ENCODE data around the gene HADHB.
"Not testable (repeated sequence)": the region's sequence is repeated elsewhere in the genome, so short reads cannot be mapped to it uniquely, and the experiment has no call there.

HADHB gene

DNA sequence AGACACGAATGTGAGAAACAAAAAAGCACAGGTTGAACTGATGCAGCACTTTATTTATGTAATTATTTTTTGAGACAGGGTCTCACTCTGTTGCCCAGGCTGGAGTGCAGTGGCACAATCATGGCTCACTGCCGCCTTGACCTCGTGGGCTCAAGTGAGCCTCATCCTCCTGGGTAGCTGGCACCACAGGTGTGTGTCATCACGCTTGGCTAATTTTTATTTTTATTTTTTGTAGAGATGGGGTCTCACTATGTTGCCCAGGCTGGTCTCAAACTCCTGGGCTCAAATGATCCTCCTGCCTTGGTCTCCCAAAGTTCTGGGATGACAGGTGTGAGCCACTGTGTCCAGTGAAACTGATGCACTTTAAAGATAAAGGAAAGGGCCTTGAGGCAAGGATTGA, 84.3 kb downstream of the HADHB start:
- DNase-seq (ENCODE audit: low read depth in 2 of 2): not testable (repeated sequence)

DNA sequence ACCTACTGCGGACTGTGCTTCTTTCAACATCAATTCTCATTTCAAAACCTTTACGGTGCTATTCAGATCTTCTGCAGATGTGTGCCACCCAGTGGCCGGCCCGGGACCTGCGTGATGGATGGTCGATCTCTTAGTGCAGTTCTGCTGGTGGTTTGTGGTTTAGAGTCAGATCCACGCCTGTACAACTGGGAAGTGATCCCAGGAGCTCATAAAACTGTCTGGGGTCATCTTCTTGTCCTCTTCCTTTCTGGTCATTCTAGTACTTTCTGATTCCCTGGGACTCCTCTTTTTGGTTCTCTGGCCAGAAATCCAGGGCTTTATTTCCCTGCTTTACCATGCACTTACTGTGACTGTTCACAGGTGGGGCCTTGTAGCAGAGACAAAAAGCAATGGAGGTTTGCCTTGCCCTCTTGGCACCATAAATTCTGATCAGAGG, 85.4 kb downstream of the HADHB start:
- DNase-seq (ENCODE audit: low read depth in 2 of 2): peak; percentile 44 to 47

DNA sequence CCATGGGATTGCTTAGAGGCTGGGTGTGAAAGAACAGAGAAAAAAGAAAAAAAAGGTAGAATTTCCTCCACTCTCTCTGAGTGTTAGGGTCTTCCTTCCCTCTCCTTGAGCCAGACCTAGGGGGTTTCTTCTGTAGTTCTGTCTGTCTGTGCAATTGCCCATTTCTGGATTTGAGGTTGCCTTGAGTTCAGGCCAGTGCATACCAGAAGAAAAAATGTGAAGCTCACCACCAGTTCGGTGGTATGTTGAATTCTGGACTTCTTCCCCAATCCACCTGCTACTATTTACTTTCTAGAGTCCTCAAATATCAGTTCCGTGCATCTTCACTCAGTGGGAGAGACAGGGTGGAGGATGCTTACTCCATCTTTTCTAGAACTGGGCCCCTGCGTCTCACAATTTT, 85.9 kb downstream of the HADHB start:
- DNase-seq (ENCODE audit: low read depth in 2 of 2): no peak

DNA sequence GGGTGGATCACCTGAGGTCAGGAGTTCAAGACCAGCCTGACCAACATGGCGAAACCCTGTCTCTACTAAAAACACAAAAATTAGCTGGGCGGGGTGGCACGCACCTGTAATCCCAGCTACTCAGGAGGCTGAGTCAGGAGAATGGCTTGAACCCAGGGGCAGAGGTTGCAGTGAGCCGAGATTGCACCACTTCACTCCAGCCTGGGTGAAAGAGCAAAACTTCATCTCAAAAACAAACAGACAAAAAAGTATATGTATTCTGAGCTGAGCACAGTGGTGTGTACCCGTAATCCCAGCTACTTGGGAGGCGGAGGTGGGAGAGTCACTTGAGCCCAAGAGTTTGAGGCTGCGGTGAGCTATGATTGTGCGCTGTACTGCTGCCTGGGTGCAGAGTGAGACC, 86.6 kb downstream of the HADHB start:
- DNase-seq (ENCODE audit: low read depth in 2 of 2): not testable (repeated sequence)

DNA sequence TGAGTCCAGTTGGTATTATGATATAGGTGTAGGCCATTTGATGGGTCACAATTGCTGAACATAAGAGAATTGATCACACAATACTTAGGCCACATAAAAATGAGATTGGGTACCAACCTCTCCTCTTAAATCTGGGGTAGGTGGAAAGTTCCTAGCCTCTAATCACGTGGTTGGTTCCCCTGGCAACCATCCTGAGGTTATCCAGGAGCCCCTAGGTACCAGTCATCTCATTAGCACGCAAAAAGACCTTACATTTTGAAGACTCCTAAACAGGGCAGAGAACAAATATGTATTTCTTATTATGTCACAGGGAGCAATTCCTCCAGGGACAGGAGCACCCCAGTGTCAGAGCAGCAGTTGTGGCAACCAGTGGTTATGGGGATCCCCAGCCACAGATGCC, 88.6 kb downstream of the HADHB start:
- DNase-seq (ENCODE audit: low read depth in 2 of 2): no peak

DNA sequence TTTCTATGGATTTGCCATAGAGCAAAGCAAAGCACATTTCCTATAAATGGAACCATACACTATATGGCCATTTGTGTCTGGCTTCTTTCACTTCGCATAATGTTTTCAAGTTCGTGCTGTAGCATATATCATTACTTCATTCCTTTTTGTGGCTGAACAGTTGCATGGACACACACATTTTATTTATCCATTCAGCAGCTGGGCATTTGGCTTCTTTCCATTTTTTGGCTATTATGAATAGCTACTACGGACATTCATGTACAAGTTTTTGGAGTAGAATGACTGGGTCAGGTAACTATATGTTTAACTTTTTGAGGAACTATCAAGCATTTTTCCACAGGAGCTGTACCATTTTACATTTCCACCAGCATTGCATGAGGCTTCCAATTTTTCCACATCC, 90.5 kb downstream of the HADHB start:
- no peak for DNase-seq (ENCODE audit: low read depth in 2 of 2)

DNA sequence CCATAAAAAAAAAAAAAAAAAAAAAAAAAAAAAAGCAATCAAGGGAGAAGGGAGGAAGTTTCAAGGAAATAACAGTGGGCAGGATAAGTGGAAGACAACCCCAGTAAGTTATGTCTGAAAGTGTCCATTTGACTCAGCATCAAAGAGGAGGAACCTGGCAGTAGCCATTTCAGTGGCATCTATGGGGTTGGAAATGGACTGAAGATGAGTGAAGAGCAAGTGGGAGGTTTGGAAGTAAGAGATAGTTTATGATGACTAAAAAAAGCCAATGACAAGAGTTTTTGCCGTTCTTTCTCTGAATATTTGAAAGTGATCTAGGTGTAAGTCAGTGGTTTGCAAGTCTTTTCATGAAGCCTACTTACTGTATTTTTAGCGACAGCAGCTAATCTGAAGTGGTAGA, 92.0 kb downstream of the HADHB start:
- no peak for DNase-seq (ENCODE audit: low read depth in 2 of 2)

DNA sequence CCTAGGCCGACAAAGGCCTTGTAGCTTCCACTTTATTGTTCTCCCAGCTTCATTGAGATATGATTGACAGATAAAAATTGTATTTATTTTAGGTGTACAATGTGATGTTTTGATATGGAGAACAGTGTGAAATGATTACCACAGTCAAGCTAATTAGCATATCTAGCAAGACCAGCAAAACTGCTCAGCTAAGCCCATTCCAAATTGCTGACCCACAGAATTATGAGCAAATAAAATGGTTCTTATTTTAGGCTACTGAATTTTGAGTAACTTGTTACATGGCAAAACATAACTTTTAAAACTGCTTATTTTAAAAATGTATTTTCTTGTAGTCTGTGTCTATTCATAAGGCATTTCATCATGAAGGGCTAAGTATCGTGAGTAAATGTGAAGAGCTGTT, 92.6 kb downstream of the HADHB start:
- DNase-seq (ENCODE audit: low read depth in 2 of 2): no peak

Measured in fibroblast of skin of left quadriceps (primary cell).